Heart left ventricle (tissue), 13 donors: ENCODE measurements around the gene CPSF7.

ENCODE experiments used
- POLR2A ChIP-seq, 2 donors: fragments of 450-650 bp; IDR thresholded peaks; one replicate each; pipeline ENCODE4 v1.6.1; 2017; ENCODE audit warnings: antibody characterized with exemption in 2 of 2, mild to moderate bottlenecking in 2 of 2, moderate library complexity in 2 of 2
- TF ChIP-seq, protein P1 (sequence below), 12 donors: fragments of 200-600 bp; sonication (generic) in 4 of 12; IDR thresholded peaks; one replicate each; pipeline versions ENCODE4 v1.5.0 to v1.8.0; 2018 to 2022; ENCODE audit warnings: antibody characterized with exemption in 12 of 12, mild to moderate bottlenecking in 5 of 12
- donor health status: ischemic (EF 13 %, LVEDD 7.1; RV severe dilation, severe dysfunction).
- donor health status: DM: no; HTN: yes; CAD: no.
- donor health status: DM: no; HTN: no; CAD: no.
- donor health status: ischemic (EF 25% LVEDD 6.9; RV normal size, moderate dysfunction).
- donor health status: ischemic (EF 25% LVEDD 5.7; RV mildly dilated, moderate dysfunction).
- donor health status: ischemic (EF 35%, LVEDD 5.7; RV mildly dilated, moderate dysfunction).
- donor health status: nonischemic (EF 11% LVEDD 7.7; RV severe dilation, severe dysfunction).
- donor health status: DM: yes; HTN: yes; CAD: no.
- donor health status: PGD.
- donor health status: ischemic (EF 29% LVEDD 5.4; RV normal size, mild dysfunction).
- donor health status: nonischemic (EF 23%, LVEDD 6.1; RV moderate dilation, normal function).

DNA sequence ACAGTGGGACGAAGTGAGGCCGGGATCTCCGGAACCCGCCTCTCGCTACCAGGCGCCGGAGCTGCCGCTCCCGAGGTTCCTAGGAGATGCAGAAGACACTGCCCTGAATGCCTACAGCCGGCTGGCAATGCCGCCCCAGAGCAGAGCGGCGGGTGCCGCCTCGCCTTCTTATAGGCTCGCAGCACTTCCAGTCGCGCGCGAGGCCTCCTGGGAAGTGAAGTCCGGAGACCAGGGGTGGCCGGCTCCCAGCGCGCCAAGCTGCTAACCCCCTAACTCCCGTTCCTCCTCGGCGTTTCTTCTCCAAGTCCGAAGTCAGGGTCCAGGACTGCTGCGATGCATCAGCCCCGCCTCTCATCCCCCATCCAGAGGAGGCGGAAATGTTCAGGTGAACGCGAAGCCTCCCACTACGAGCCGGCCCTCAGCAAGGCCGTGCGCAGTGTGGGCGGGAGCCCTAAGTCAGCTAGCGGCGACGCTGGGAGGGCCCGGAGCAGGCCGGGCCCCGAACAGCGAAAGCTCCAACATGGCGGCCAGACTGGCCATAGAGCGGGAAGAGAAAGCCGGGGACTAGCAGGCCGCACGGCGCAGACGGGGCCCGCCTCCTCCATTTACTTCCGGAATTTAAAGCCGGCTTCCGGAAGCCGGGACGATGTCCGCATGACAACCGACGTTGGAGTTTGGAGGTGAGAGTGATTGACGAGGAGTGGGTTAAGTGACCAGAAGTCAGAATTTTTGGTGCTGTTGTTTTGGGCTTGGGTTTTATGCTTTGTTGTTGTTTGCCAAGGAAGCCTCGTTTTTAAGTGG, 67.8 kb downstream of the CPSF7 start, which contains the start of the genes CYB561A3 and TMEM138:
- TF ChIP-seq, protein P1, sequence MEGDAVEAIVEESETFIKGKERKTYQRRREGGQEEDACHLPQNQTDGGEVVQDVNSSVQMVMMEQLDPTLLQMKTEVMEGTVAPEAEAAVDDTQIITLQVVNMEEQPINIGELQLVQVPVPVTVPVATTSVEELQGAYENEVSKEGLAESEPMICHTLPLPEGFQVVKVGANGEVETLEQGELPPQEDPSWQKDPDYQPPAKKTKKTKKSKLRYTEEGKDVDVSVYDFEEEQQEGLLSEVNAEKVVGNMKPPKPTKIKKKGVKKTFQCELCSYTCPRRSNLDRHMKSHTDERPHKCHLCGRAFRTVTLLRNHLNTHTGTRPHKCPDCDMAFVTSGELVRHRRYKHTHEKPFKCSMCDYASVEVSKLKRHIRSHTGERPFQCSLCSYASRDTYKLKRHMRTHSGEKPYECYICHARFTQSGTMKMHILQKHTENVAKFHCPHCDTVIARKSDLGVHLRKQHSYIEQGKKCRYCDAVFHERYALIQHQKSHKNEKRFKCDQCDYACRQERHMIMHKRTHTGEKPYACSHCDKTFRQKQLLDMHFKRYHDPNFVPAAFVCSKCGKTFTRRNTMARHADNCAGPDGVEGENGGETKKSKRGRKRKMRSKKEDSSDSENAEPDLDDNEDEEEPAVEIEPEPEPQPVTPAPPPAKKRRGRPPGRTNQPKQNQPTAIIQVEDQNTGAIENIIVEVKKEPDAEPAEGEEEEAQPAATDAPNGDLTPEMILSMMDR (IDR thresholded peaks at IDR 0.05) = no peak
- peak in 1 of 2 donors; percentile 79 for TF ChIP-seq POLR2A (IDR thresholded peaks at IDR 0.05)
